Lower lobe of right lung (tissue), 2 donors: ENCODE results near the gene NUP98. TPM values are rescaled to one million over a fixed set of nuclear protein-coding genes. Genes with fewer than 3 reads are reported as not detected.
"Not testable (repeated sequence)": the region's sequence is repeated elsewhere in the genome, so short reads cannot be mapped to it uniquely, and the experiment has no call there.

Experiments
- ATAC-seq, 2 donors: fragments of 200-7000 bp; cut with Tn5 transposase; one replicate each; pipeline ENCODE4 v1.9.1; 2020 to 2022; ENCODE audit warnings: mild to moderate bottlenecking in 2 of 2, moderate library complexity in 2 of 2
- DNase-seq: peaks from one replicate; pipeline ENCODE4 v3.0.0-alpha.2; 2020
- H3K27ac ChIP-seq: fragments of 200-600 bp; one replicate; pipeline ENCODE4 v1.8.0; 2022
- H3K27me3 ChIP-seq: fragments of 200-600 bp; one replicate; pipeline ENCODE4 v1.8.0; 2022; ENCODE audit warnings: low read depth
- H3K36me3 ChIP-seq: fragments of 200-600 bp; one replicate; pipeline ENCODE4 v1.8.0; 2022; ENCODE audit warnings: mild to moderate bottlenecking
- H3K4me1 ChIP-seq: fragments of 200-600 bp; one replicate; pipeline ENCODE4 v1.8.0; 2022
- H3K4me3 ChIP-seq: fragments of 200-600 bp; one replicate; pipeline ENCODE4 v1.8.0; 2022; ENCODE audit warnings: mild to moderate bottlenecking
- H3K9me3 ChIP-seq: fragments of 200-600 bp; one replicate; pipeline ENCODE4 v1.8.0; 2022
- CTCF ChIP-seq: fragments of 200-600 bp; IDR thresholded peaks from one replicate; pipeline ENCODE4 v1.8.0; 2022; ENCODE audit warnings: antibody characterized with exemption, mild to moderate bottlenecking
- intact Hi-C: fragments of 100-400 bp; cut with DNase I; formaldehyde crosslinking; loops from one replicate; pipeline ENCODE4 v1.11.0; 2022
- total RNA-seq: library from RNA; stranded (reverse); fragmentation: NEBNext Ultra II Directional; extraction: Animal tissue kit (Norgen Biotek cat#: 25700); gene quantifications from one replicate; pipeline ENCODE4 v1.2.1, GENCODE V29; 2021
- donor health status: DM: no; HTN: yes; CAD: no; lungs with severe emphysema.

The NUP98 gene
- total RNA-seq, 1 donor from 2014 or later = 62.3 TPM

GRCh38 chr11:3796002-3796311, 1.4 kb downstream of the NUP98 start:
- Histone ChIP-seq H3K4me1 (peaks cover 31% of the 10 kb centered on the region), H3K9me3 (no peaks in the 10 kb centered on the region), H3K4me3 (peak overlapping the region; percentile 98), H3K27ac (peak overlapping the region; percentile 100), H3K27me3 (no peaks in the 10 kb centered on the region), H3K36me3 (peaks cover 38% of the 10 kb centered on the region)
- no peak for ATAC-seq
- TF ChIP-seq CTCF = no peak
- intact Hi-C loops = no loop called here
- no peak for DNase-seq

- no peak overlapping the region for H3K27ac ChIP-seq
- ATAC-seq (no peak), DNase-seq (no peak)
- no peaks in the 10 kb centered on the region for H3K9me3 ChIP-seq
- peak overlapping the region; percentile 98 for H3K4me3 ChIP-seq
- TF ChIP-seq CTCF = no peak
- peaks cover 31% of the 10 kb centered on the region for H3K4me1 ChIP-seq
- H3K27me3 ChIP-seq = no peaks in the 10 kb centered on the region
- intact Hi-C loops = no loop called here
- peaks cover 40% of the 10 kb centered on the region for H3K36me3 ChIP-seq
Measured at GRCh38 chr11:3795131-3796001, 2.0 kb downstream of the NUP98 start.

GRCh38 chr11:3794387-3794786, 3.0 kb downstream of the NUP98 start:
- intact Hi-C loops = not testable (repeated sequence)

GRCh38 chr11:3786781-3787428, 10.4 kb downstream of the NUP98 start:
- Histone ChIP-seq H3K36me3 (peaks cover 12% of the 10 kb centered on the region), H3K27ac (peak overlapping the region; percentile 61), H3K27me3 (no peaks in the 10 kb centered on the region), H3K9me3 (no peaks in the 10 kb centered on the region), H3K4me1 (peaks cover 54% of the 10 kb centered on the region), H3K4me3 (no peak overlapping the region)
- intact Hi-C loops = no loop called here
- DNase-seq (no peak), ATAC-seq (no peak)
- no peak for TF ChIP-seq CTCF

More at GRCh38 chr11:3794387-3794786, 3.0 kb downstream of the NUP98 start:
- not testable (repeated sequence) for H3K4me3 ChIP-seq, H3K27ac ChIP-seq, ATAC-seq, H3K9me3 ChIP-seq, H3K27me3 ChIP-seq, DNase-seq
- Histone ChIP-seq H3K36me3 (peaks cover 40% of the 10 kb centered on the region), H3K4me1 (peaks cover 35% of the 10 kb centered on the region)

- no peak overlapping the region for H3K27ac ChIP-seq
- no peak overlapping the region for H3K4me3 ChIP-seq
- DNase-seq (no peak), ATAC-seq (no peak)
- TF ChIP-seq CTCF = no peak
- no peaks in the 10 kb centered on the region for H3K9me3 ChIP-seq
- intact Hi-C loops = no loop called here
- H3K27me3 ChIP-seq = no peaks in the 10 kb centered on the region
- H3K36me3 ChIP-seq = peaks cover 27% of the 10 kb centered on the region
- H3K4me1 ChIP-seq = peaks cover 56% of the 10 kb centered on the region
Measured at GRCh38 chr11:3783611-3784010, 13.7 kb downstream of the NUP98 start.

- intact Hi-C loops = no loop called here
- Histone ChIP-seq H3K4me1 (peaks cover 51% of the 10 kb centered on the region), H3K9me3 (no peaks in the 10 kb centered on the region), H3K36me3 (peaks cover 34% of the 10 kb centered on the region), H3K27me3 (no peaks in the 10 kb centered on the region), H3K4me3 (no peak overlapping the region), H3K27ac (no peak overlapping the region)
- ATAC-seq (no peak), DNase-seq (no peak)
- TF ChIP-seq CTCF = no peak
Measured at GRCh38 chr11:3782963-3783362, 14.4 kb downstream of the NUP98 start.
